HPDE6-E6E7 (cell line): ENCODE results near the gene GTF2IRD1.
"Not testable (repeated sequence)": the region's sequence is repeated elsewhere in the genome, so short reads cannot be mapped to it uniquely, and the experiment has no call there.

Source experiments
- DNase-seq: peaks from one replicate; pipeline ENCODE4 v3.0.0; 2011; ENCODE audit warnings: missing footprints; ENCODE audit errors: extremely low spot score

GTF2IRD1 gene, protein sequence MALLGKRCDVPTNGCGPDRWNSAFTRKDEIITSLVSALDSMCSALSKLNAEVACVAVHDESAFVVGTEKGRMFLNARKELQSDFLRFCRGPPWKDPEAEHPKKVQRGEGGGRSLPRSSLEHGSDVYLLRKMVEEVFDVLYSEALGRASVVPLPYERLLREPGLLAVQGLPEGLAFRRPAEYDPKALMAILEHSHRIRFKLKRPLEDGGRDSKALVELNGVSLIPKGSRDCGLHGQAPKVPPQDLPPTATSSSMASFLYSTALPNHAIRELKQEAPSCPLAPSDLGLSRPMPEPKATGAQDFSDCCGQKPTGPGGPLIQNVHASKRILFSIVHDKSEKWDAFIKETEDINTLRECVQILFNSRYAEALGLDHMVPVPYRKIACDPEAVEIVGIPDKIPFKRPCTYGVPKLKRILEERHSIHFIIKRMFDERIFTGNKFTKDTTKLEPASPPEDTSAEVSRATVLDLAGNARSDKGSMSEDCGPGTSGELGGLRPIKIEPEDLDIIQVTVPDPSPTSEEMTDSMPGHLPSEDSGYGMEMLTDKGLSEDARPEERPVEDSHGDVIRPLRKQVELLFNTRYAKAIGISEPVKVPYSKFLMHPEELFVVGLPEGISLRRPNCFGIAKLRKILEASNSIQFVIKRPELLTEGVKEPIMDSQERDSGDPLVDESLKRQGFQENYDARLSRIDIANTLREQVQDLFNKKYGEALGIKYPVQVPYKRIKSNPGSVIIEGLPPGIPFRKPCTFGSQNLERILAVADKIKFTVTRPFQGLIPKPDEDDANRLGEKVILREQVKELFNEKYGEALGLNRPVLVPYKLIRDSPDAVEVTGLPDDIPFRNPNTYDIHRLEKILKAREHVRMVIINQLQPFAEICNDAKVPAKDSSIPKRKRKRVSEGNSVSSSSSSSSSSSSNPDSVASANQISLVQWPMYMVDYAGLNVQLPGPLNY

DNA sequence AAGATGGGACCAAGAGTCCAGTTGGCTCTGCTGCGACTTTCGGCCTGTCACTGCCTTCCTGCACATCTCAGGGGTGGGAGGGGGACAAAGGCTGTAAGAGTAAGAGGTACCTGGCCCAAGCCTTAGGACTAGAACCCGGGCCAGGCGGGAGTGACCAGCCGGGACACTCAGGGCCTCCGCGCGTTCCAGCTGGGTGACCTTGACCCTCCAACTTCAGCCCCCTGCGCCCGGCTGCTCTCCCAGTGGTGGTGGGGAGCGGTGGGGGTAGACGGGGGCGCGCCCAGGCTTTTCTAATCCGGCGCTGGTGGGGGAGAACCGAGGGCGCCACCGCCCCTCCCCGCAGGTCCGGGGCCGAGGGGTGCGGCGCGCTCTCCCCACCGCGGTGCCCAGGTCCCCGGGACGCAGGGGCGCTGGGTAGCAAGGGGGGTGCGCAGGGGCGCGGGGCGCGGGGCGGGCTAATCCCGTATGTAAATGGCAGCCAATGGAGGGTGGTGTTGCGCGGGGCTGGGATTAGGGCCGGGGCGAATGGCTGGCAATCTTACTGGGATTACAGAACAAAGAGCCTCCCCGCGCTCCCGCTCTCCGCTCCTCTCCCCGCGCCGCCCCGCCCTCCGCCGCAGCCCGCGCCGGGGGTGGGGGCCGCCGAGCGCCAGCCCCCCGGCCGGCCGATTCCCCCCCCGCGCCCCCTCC, at the start of gene GTF2IRD1:
TSS of gene GTF2IRD1 (plus strand) at position 585 of the 690 bp plus-strand sequence. CDS start 54,175 bp downstream, outside the sequence.
- DNase-seq, result peak; percentile 66

DNA sequence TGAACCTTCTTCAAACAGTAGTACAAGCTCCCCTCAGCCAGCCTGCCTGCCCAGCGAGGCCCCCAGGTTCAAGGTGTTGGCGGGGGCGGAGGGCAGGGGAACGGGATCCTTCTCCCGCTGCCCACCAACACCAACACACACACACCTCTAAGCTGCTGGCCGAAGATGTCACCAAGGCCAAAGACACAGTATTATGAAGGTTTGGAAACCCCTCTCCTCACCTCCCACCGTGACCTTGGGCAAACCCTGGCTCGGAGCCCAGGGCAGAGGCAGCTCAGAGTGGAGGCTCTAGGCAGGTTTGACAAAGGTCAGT, 49.4 kb upstream of the GTF2IRD1 start:
- DNase-seq, result no peak

DNA sequence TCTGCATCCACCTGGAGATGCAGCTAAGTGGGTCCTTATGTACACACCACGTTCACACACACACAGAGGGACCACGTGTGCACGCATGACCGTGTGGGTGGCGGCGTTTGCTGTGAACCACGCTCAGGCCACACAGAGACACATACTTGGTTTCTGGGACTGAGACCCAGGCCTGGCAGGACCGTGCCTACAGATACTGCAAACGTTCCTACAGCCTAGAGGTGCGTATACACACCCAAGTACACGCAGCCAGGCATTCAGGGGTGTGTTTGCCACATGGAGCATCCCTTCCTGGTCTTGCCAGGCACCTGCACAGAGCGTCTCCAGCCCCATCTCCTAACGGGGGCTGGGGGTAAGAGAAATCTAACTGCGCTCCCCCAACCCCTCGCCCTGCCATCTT, 49.0 kb upstream of the GTF2IRD1 start:
- no peak for DNase-seq

DNA sequence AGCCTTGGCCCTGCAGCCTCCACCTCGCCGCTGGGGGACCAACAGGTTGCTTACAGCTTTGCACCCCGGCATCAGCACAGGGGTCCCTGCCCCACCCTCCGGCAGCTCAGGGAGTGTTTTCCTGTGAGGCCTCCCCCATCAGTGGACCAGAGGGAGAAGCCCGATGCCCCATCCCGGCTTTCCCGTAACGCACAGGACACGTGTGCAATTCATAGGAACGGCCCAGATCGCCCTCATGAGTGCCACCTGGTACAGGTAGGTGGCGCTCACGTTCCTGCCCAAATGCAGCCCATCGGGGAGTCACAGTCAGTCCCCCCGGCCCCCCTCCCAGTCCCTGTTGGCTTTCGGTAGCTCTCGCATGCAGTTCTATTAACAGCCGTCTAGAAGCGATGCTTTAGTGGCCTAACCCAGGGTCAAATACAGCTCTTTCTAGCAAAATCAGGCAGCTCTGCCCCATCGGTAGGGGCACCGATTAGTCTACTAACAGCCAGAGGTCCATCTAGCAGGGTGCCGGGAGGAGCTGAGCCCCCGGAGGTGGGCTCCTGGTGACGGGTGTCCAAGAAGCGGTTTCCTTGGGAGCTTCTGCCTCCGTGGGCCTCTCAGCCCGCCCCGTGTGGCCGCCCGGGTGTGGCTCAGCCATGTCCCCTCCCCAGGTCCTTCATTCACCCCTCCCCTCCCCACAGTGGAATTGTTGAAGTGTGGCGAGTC, 48.4 kb upstream of the GTF2IRD1 start:
- no peak for DNase-seq

DNA sequence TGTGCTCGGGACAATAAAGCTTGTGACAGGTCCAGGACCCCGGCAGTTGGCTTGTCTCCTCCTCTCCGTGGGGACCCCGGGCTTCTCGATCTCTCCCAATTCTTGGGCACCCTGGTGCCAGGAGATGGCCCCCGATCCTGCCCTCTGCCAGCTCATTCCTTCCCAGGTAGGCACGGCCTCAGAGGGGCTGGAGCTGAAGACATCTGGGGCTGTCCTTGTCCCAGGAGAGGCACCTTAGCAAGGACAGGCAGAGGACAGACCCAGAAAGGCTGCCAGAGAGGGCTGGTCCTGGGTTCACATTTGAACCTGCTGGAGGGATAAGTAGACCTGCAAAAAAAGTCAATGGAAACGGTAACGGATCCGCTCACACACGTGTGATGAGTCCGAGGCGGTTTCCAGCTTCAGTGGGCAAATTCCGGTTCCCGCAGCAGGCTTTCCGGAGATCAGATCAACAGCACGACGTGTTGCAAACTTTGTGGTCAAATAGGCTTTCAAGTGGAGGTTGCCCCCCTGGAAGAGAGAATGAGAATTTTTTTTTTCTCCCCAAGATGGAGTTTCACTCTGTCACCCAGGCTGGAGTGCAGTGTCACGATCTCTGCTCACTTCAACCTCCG, 47.7 kb upstream of the GTF2IRD1 start:
- no peak for DNase-seq

DNA sequence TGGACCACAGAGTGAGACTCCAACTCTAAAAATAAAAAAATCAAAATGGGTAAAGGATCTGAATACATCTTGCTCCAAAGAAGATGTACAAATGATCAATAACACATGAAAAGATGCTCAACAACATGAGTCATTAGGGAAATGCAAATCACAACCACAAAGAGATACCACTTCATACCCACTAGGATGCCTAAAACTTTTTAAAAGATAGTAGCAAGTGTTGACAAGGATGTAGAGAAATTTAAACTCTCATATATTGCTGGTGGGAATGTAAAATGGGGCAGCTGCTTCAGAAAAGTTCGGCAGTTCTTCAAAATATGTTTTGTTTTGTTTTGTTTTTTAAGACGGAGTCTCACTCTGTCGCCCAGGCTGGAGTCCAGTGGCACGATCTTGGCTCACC, 45.7 kb upstream of the GTF2IRD1 start:
- no peak for DNase-seq

DNA sequence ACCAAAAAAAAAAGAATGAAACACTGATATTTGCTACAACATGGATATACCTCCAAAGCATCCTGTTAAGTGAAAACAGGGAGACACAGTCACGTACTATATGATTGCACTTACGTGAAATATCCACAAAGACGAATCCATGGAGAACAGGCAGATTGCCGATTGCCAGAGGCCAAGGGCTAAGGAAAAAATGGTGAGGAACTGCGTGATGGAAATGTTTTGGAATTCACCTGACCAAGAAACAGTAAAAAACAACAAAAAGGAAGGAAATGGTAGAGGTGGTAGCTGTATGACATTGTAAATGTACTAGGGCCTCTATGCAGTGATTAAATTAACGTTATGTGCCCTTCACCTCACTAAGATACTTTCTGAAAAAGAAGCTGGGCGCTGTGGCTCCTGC, 44.1 kb upstream of the GTF2IRD1 start:
- DNase-seq, result no peak

DNA sequence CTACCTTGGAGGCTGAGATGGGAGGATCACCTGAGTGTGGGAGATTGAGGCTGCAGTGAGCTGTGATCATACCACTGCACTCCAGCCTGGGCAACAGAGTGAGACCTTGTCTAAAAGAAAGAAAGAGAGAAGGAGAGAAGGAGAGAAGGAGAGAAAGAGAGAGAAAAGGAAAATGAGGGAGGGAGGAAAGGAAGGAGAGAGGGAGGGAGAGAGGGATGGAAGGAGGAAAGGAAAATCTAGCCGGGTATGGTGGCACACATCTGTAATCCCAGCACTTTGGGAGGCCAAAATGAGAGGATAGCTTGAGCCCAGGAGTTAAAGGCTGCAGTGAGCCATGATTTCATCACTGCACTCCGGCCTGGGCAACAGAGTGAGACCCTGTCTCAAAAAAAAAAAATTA, 42.9 kb upstream of the GTF2IRD1 start:
- DNase-seq, result no peak

DNA sequence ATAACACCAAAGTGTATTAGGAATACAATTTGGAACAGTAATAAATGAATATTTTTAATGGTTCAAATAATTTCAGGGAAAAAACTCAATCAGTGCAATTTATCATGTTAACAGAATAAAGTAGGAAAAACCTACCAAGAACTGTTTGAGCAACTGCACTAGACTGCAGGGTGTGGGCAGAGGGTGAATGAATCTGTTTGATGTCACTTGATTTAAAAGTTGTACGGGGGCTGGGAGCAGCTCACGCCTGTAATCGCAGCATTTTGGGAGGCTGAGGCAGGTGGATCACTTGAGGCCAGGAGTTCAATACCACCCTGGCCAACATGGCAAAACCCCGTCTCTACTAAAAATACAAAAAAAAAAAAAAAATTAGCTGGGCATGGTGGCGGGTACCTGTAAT, 42.1 kb upstream of the GTF2IRD1 start:
- DNase-seq, result not testable (repeated sequence)

DNA sequence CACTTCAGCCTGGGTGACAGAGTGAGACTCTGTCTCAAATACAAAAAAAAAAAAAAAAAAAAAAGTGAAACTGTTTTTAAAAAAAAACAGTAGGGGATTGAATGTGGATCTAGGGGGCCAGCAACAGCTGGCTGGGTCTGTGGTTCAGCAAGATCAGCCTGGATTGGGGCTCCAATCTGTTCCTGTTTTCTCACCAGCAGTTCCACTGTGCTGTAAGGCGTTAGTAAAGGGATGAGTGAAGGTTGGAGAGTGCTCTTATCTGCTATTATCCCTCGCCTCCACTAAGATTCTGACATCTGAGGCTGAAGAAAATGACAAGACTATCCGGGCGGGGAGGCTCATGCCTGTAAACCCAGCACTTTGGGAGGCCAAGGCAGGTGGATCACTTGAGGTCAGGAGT, 41.6 kb upstream of the GTF2IRD1 start:
- DNase-seq, result no peak

DNA sequence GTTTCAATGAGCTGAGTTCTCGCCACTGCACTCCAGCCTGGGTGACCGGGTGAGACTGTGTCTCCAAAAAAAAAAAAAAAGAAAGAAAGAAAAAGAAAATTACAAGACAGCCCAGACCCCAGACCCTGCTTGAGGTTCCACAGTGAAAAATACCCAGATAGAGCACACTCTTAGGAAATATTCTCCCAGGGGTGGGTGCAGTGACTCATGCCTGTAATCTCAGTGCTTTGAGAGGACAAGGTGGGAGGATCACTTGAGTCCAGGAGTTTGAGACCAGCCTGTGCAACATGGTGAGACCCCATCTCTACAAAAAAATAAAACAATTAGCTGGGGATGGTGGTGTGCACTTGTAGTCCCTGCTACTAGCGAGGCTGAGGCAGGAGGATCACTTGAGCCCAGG, 41.1 kb upstream of the GTF2IRD1 start:
- DNase-seq, result no peak

DNA sequence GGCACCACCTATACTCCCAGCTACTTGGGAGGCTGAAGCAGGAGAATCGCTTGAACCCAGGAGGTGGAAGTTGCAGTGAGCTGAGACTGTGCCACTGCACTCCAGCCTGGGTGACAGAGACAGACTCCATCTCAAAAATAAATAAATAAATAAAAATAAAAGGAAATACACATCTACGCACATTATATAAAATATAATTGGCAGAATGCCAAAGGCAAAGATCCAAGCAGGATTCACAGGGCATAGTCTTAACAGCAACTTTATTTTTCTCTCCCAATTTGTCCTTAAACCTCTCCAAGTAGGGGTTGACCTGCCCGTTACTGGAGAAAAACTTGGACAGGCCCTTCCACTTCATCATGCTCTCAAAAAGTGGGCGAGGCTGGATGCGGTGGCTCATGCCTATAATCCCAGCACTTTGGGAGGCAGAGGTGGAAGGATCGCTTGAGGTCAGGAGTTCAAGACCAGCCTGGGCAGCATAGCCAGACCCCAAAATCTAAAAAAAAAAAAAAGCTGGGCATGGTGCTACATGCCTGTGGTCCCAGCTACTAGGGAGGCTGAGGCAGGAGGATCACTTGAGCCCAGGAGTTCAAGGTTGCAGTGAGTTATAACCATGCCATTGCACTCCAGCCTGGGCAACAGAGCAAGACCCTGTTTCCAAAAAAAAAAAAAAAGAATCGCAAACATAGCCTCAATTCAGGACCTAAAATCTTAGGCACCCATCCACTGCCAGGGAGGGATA, 38.9 kb upstream of the GTF2IRD1 start:
- not testable (repeated sequence) for DNase-seq

DNA sequence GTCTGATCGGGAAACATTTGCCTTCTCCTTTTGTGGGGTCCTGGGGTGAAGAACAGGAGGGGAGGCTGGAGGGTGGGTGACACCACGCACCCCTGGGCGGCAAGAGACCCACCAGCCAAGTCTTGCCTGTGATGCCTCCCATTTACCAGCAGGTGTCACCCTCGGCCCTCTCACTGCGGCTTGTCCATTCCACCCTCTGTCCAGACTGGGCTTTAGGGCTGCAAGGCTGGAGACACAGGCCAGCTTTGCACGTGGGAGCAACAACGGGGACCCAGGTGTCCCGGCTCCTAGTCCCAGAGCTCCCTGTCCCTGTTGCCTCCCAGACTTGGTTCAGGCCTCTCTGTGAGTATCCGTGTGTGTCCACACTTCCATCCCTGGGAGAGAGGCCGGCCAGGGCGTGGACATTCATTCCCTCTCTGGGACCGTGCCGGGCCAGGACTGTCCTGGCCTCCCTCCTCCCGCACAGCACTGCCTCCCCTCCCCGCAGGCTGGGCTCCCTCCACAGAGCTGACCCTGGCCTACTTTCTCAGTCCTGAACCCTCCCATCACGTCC, 36.2 kb upstream of the GTF2IRD1 start:
- DNase-seq, result peak; percentile 86

DNA sequence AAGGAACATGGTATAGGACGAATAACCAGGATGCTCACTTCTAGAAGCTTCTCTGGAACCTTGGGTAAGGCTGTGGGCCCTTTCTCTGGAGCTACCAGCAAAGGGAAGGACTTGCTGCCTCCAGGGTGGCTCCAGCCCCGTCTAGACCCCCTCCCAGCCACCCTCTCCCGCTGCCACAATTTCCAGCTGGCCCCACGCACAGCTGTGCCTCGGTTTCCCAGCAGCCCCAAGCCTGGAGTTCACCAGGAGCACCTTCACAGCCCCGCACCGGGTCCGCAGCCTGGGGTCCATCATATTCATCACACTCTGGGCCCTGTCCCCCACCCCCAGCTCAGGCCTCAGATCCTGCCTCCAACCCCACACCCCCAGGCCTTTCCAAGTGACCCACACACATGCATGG, 35.6 kb upstream of the GTF2IRD1 start:
- DNase-seq, result no peak

DNA sequence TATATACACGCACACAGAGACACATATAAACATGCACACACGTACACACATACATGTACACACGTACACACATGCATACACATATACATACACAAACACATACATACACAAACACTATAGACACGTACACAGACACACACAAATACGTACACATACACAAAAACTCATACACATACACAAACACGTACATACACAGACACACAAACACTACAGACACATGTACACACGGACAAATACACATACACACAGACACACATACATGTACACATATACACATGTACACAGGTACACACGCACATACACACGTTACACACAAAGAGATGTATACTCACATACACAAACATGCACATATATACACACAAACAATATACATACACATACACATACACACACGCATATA, 35.2 kb upstream of the GTF2IRD1 start:
- no peak for DNase-seq

DNA sequence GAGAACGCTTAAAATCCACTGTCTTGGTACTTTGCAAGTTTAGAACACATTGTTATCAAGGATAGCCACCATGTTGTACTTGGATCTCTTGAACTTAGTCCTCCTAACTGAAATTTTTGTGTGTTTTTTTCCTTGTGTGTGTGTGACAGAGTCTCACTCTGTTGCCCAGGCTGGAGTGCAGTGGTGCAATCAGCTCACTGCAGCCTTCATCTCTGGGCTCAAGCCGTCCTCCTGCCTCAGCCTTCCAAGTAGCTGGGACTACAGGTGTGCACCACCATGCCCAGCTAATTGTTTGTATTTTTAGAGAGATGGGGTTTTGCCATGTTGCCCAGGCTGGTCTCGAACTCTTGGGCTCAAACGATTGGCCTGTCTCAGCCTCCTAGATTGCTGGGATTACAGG, 34.5 kb upstream of the GTF2IRD1 start:
- DNase-seq, result not testable (repeated sequence)

DNA sequence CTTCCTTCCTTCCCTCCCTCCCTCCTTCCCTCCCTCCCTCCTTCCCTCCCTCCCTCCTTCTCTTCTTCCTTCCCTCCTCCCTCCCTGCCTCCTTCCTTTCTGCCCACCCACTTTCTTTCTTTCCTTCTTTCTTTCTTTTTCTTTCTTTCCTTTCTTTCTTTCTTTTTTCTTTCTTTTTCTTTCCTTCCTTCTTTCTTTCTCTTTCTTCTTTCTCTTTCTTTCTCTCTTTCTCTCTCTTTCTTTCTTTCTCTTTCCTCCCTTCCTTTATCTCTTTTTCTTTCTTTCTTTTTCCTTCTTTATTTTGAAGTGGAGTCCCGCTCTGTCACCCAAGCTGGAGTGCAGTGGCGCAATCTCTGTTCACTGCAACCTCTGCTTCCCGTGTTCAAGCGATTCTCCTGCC, 33.7 kb upstream of the GTF2IRD1 start:
- no peak for DNase-seq

DNA sequence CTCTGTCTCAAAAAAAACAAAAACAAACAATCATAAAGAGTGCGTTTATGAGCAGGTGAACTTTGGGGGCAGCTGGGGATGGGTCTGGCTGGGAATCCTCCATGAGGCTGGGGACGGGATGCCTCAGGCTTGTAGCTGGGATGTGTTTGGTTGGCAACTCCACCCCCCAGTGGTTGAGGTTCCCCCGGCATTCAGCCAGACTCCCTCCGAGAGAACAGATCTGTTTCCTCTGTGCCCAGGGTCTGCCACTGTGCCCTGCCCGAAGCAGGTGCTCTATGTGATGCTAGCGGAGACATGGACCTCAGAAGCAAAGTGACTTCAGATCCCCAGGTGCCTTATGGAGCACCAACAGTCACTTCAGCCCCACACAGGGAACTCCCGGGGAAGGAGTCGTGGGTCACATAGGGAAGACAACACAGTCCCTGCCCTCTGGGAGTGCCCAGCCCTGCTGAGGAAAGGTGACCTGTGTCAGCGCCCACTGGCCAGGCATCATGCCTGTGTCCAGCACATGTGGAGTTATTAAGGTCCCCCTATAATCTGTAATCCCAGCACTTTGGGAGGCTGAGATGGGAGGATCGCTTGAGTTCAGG, 29.3 kb upstream of the GTF2IRD1 start:
- no peak for DNase-seq

DNA sequence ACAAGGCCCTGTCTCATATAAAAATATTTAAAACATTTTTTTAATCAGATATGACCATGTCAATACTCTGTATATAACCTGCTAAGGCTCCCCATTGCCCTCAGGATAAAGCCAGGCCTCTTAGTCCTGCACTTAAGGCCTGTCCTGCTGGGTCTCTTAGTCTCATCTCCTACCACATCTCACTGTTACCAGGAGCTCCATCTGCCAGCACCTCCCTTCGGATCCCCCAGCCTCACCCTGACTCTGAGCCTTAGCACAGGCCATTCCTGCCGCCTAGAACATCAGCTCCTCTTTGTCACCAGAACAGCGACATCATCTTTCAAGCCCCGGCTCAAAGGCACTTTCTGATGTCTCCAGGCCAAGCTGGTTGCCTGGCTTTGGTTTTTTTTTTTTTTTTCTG, 25.7 kb upstream of the GTF2IRD1 start:
- no peak for DNase-seq
